Type B pancreatic cell (in vitro differentiated cells): Measurements from ENCODE around the gene DPP6. TPM values are rescaled to one million over a fixed set of nuclear protein-coding genes. Genes with fewer than 3 reads are reported as not detected.

ENCODE experiments used
- DNase-seq: peaks from one replicate; pipeline ENCODE4 v3.0.0; 2021; ENCODE audit warnings: mixed read lengths; ENCODE audit not compliant: unreplicated experiment; ENCODE audit errors: extremely low spot score
- H3K27ac Mint-ChIP-seq: 2 replicates; pipeline ENCODE4 v1.8.0; 2021; ENCODE audit warnings: mild to moderate bottlenecking, mixed read lengths
- H3K27me3 Mint-ChIP-seq: 2 replicates; pipeline ENCODE4 v1.8.0; 2021; ENCODE audit warnings: mixed read lengths
- H3K36me3 Mint-ChIP-seq: 2 replicates; pipeline ENCODE4 v1.8.0; 2021; ENCODE audit warnings: mixed read lengths
- H3K4me1 Mint-ChIP-seq: one replicate; pipeline ENCODE4 v1.8.0; 2021; ENCODE audit warnings: mixed read lengths; ENCODE audit not compliant: unreplicated experiment
- H3K4me3 Mint-ChIP-seq: 2 replicates; pipeline ENCODE4 v1.8.0; 2021; ENCODE audit warnings: mild to moderate bottlenecking, mixed read lengths
- H3K9me3 Mint-ChIP-seq: 2 replicates; pipeline ENCODE4 v1.8.0; 2021; ENCODE audit warnings: mixed read lengths
- total RNA-seq: library from RNA; stranded (reverse); gene quantifications from 2 replicates; pipeline ENCODE4 v1.2.1, GENCODE V29; 2021; ENCODE audit warnings: low replicate concordance
- TF ChIP-seq, protein P1 (sequence below): fragments of 200-600 bp; sonication (generic); conservative IDR thresholded peaks from 2 replicates; pipeline ENCODE4 v1.5.0; 2021; ENCODE audit warnings: antibody characterized with exemption, mild to moderate bottlenecking

Gene DPP6
- total RNA-seq, 1 donor from 2014 or later: 4.1 TPM

DNA sequence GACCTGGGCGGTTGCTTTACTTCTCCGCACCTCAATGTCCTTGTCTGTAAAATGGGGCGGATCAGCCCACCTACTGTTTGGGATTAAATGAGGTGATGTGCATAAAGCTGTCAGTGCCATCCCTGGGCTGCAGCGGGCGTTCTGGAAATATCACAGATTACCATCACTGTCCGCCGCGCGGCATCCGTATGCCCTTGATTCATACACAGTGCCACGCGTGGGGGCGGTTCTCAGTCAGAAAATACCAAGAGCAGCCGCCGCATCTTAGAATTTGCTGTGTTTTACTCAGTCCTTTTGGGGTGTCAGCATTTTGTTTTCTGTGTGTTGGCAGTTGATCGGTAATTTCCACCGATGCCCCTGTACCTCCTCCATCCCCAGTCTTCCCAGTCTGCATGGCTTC lies 338.8 kb downstream of the DPP6 start:
- TF ChIP-seq, protein P1, sequence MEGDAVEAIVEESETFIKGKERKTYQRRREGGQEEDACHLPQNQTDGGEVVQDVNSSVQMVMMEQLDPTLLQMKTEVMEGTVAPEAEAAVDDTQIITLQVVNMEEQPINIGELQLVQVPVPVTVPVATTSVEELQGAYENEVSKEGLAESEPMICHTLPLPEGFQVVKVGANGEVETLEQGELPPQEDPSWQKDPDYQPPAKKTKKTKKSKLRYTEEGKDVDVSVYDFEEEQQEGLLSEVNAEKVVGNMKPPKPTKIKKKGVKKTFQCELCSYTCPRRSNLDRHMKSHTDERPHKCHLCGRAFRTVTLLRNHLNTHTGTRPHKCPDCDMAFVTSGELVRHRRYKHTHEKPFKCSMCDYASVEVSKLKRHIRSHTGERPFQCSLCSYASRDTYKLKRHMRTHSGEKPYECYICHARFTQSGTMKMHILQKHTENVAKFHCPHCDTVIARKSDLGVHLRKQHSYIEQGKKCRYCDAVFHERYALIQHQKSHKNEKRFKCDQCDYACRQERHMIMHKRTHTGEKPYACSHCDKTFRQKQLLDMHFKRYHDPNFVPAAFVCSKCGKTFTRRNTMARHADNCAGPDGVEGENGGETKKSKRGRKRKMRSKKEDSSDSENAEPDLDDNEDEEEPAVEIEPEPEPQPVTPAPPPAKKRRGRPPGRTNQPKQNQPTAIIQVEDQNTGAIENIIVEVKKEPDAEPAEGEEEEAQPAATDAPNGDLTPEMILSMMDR: no peak
- Mint-ChIP-seq H3K9me3 (no peaks in the 10 kb centered on the region), H3K36me3 (no peaks in the 10 kb centered on the region)

DNA sequence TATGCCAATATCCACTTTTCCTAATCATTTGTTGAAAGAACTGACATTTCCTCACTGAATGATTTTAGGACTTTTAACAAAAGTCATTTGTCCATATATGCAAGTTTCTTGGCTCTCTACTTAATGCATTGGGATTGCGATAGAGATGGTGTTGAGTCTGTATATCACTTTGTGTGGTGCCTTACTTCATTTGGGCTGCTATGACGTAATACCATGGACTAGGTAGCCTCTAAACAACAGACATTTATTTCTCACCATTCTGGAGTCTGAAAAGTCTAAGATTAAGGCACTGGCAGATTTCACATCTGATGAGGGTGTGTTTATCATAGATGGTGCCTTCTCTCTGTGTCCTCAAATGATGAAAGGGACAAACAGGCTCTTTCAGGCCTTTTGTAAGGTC lies 342.6 kb downstream of the DPP6 start:
- no peaks in the 10 kb centered on the region for H3K27me3 Mint-ChIP-seq
- DNase-seq: no peak
- no peak overlapping the region for H3K4me3 Mint-ChIP-seq
- no peaks in the 10 kb centered on the region for H3K9me3 Mint-ChIP-seq
- H3K36me3 Mint-ChIP-seq: no peaks in the 10 kb centered on the region
- no peaks in the 10 kb centered on the region for H3K4me1 Mint-ChIP-seq
- TF ChIP-seq, protein P1: no peak
- no peak overlapping the region for H3K27ac Mint-ChIP-seq

More for the DNA sequence above, 338.8 kb downstream of the DPP6 start:
- Mint-ChIP-seq H3K4me1 (no peaks in the 10 kb centered on the region), H3K4me3 (no peak overlapping the region), H3K27me3 (peaks cover 7% of the 10 kb centered on the region), H3K27ac (no peak overlapping the region)
- no peak for DNase-seq

DNA sequence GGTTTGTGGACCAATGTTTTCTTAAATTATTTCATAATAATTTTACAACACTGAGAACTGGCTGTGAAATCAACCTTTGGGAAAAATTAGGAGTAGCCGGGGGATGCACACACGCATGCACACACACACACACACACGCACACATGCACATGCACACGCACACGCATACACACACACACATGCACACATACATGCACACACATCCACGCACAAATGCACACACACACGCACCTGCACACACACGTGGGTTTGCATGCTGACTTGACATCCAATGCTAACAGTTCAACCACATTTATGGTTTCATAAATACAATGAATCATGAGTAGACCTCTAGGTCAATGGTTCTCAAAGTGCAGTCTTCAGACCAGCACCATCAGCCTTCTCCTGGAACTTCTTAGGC lies 354.1 kb downstream of the DPP6 start:
- H3K27ac Mint-ChIP-seq: no peak overlapping the region
- TF ChIP-seq, protein P1: no peak
- H3K36me3 Mint-ChIP-seq: no peaks in the 10 kb centered on the region
- no peaks in the 10 kb centered on the region for H3K9me3 Mint-ChIP-seq
- no peak overlapping the region for H3K4me3 Mint-ChIP-seq
- no peak for DNase-seq
- no peaks in the 10 kb centered on the region for H3K4me1 Mint-ChIP-seq
- no peaks in the 10 kb centered on the region for H3K27me3 Mint-ChIP-seq

DNA sequence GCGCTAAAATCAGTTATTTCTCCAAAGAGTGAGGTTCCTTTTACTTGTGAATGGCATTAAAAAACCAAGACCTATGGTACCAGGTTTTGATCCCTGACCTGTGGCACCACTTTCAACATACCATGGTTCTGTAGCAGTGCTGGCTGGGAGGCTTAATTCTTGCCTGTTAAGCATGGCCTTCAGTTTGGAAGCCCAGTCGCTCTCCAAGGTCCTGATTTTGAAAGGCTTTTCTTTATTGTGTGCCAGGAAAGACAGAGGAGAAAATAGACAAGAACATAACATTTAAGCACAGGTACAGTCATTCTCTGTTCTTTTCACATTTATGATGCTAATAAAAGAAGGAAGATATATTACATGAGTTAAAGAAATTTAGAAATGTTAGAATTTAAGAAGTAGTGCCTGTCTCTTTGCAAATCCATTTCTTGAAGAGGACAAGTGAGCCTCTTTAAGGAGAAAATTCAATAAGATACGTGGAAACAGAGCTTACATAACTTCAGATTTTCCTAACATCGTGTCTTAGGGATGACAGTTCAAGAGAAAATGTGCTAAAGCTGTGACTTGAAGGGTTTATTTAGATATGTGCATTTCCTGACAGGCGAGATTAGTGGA lies 357.6 kb downstream of the DPP6 start:
- no peaks in the 10 kb centered on the region for H3K4me1 Mint-ChIP-seq
- no peak overlapping the region for H3K27ac Mint-ChIP-seq
- TF ChIP-seq, protein P1: no peak
- H3K4me3 Mint-ChIP-seq: no peak overlapping the region
- H3K9me3 Mint-ChIP-seq: no peaks in the 10 kb centered on the region
- DNase-seq: no peak
- H3K36me3 Mint-ChIP-seq: no peaks in the 10 kb centered on the region
- H3K27me3 Mint-ChIP-seq: no peaks in the 10 kb centered on the region

DNA sequence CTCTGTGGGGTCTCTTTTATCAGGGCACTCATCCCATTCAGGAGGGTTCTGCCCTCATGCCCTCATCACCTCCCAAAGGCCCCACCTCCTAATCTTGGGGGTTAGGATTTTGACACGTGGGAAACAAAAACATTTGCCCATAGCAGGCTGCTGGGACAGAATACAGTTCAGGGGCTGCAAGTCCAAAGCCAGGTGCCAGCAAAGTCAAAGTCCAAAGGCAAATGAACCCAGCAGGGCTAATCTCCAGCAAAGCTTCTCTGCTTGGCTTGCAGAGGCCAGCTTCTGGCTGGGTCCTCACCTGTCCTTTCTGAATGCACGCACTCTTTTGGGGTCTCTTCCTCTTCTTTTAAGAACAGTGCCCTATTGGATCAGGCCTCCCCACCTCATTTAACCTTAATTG lies 359.9 kb downstream of the DPP6 start:
- Mint-ChIP-seq H3K36me3 (no peaks in the 10 kb centered on the region), H3K27ac (no peak overlapping the region), H3K4me1 (no peaks in the 10 kb centered on the region), H3K9me3 (no peaks in the 10 kb centered on the region), H3K27me3 (no peaks in the 10 kb centered on the region), H3K4me3 (no peak overlapping the region)
- no peak for DNase-seq
- TF ChIP-seq, protein P1: no peak
